ENCODE data around the gene EPS8.

EPS8 gene

DNA sequence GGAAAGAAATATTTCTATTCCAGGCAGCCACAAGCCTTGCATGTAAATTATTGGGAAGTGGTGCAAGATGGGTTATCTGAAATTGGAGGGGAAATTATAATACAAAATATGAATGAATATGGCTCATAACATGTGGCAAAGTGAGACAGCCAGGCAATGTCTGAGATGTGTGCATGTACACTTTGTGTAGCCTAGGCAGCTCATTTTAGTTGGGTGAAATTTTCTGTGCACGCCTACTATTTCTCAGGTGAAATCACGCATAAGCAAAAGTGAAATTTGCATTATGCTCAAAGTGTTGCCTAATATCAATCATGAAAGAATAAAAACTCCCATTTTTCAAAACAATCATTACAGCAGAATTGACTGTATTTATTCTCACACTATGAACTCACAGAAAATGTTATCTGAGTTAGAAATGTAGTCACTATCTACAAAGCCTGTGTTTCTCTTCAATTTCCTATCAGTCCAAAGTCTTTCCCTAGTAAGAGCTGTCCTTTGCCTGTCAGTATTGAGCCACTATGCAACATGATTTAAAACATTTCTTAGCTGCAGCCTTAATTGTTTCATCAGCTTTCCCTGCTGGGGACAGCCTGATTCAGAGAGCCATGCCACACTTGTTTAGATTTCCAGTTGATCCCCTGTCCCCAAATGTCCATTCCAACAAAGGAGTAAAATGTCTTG, 80.7 kb downstream of the EPS8 start:
- no peaks in the 10 kb centered on the region for H3K4me1 Mint-ChIP-seq
- ATAC-seq = no peak
- no peaks in the 10 kb centered on the region for H3K9me3 Mint-ChIP-seq
- no peak overlapping the region for H3K27ac Mint-ChIP-seq
- H3K4me3 Mint-ChIP-seq = no peak overlapping the region
- no peaks in the 10 kb centered on the region for H3K27me3 Mint-ChIP-seq
- no peak for DNase-seq
- H3K36me3 Mint-ChIP-seq (ENCODE audit: low read depth) = no peaks in the 10 kb centered on the region

DNA sequence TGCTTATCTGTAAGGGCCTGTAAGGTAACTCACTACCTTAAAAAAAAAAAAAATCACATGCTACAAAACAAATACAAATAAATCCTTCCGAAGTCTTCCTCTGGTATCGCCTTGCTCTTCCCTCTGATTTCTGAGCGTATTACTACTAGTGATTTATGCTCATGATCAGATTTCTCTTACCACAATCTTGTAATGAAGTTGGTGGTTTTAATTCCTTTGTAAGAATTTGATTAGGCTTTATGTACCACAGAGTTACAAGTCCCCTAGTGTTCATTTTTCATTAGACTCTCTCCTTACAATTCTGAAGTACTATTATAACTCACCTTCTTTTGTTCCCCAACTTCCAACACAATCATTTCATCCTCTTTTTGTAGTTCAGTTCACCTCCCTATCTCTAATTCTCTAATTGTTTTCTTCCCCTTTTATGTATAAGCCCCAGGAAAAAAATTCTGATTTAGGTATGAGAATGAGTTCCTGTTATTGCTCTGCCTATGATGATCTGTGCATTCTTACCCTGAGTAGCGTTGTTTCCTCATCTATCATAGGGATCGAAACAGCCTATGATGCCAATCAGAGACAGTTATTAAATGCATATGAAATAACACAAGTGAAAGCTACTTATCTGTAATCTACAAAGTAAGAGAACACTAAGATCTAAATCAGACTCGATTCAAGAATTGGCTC, 81.5 kb downstream of the EPS8 start:
- H3K9me3 Mint-ChIP-seq = no peaks in the 10 kb centered on the region
- H3K4me3 Mint-ChIP-seq = no peak overlapping the region
- no peaks in the 10 kb centered on the region for H3K36me3 Mint-ChIP-seq (ENCODE audit: low read depth)
- H3K4me1 Mint-ChIP-seq = no peaks in the 10 kb centered on the region
- ATAC-seq (no peak), DNase-seq (no peak)
- H3K27me3 Mint-ChIP-seq = no peaks in the 10 kb centered on the region
- no peak overlapping the region for H3K27ac Mint-ChIP-seq

DNA sequence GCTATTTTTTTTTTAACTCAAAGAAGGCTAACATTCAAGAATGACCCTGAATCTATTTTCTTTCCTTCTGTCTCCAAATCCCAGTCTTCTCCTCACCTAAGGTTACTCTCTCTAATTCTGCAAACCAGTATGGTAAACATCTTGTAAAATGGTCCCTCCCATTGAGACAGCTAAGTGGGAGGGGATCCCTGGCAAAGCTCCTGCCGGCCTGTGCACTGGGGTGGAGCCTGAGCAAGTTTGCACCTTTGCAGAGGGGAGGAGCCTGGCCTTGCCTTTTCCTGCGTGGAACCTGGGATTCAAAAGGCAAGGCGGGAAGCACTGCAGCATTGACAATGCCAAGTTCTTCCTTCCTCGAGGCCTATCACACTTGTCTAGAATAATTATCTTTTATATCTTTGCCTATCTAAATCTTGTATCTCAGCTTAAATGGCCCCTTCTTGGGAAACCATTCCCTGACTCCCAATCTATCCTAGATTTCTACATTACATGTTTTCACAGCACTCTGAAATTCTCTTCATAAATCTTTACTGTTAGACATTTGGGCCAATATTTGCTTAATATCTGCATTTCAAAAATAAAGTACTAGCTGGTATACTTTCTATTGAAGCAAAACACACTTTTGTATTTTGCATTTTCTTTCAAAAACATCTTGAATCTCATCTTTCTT, 83.0 kb downstream of the EPS8 start:
- no peak for ATAC-seq
- no peaks in the 10 kb centered on the region for H3K27me3 Mint-ChIP-seq
- no peaks in the 10 kb centered on the region for H3K36me3 Mint-ChIP-seq (ENCODE audit: low read depth)
- DNase-seq = no peak
- no peaks in the 10 kb centered on the region for H3K9me3 Mint-ChIP-seq
- peaks cover 12% of the 10 kb centered on the region for H3K4me1 Mint-ChIP-seq
- no peak overlapping the region for H3K27ac Mint-ChIP-seq
- H3K4me3 Mint-ChIP-seq = no peak overlapping the region

DNA sequence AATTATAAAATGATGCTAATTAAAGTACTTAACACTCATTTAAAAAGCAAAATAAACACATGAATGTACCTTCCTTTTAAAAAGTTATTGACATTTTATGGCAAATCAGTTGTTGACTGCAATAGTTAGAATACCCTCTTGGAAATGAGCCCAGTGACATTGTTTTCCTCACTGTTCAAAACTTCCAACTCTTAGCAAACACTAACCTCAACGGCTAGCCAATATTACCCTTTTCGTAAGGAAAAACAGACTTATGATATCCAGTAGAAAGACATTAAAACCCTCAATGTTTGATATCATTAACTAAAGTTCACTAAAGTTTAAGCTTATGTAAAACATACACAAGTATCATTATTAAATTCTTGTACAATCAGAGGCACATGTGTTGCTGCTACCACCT, 83.6 kb downstream of the EPS8 start:
- Mint-ChIP-seq H3K4me3 (no peak overlapping the region), H3K27me3 (no peaks in the 10 kb centered on the region), H3K36me3 (ENCODE audit: low read depth) (no peaks in the 10 kb centered on the region), H3K9me3 (no peaks in the 10 kb centered on the region), H3K27ac (no peak overlapping the region), H3K4me1 (peaks cover 17% of the 10 kb centered on the region)
- DNase-seq = no peak
- no peak for ATAC-seq

DNA sequence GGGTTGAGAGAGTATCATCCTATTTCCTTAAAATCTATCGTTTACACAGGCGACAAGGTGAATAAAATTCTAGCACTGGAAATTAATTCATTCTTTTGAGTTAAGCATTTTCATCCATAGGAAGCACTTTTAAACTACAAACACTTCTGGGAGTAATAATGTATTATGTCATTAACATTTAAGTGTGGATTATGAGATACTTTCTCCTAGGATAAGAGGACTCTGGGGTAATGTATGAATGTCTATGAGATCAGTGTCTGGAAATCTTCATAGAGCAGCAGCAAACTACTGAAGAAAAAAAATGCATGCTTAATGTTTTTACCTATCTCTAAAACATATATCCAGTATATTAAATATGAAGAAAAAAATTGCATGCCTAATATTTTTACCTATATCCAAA, 86.9 kb downstream of the EPS8 start:
- no peak for ATAC-seq
- Mint-ChIP-seq H3K27me3 (no peaks in the 10 kb centered on the region), H3K36me3 (ENCODE audit: low read depth) (no peaks in the 10 kb centered on the region), H3K27ac (no peak overlapping the region), H3K4me3 (no peak overlapping the region), H3K4me1 (peaks cover 33% of the 10 kb centered on the region), H3K9me3 (peaks cover 8% of the 10 kb centered on the region)
- no peak for DNase-seq

DNA sequence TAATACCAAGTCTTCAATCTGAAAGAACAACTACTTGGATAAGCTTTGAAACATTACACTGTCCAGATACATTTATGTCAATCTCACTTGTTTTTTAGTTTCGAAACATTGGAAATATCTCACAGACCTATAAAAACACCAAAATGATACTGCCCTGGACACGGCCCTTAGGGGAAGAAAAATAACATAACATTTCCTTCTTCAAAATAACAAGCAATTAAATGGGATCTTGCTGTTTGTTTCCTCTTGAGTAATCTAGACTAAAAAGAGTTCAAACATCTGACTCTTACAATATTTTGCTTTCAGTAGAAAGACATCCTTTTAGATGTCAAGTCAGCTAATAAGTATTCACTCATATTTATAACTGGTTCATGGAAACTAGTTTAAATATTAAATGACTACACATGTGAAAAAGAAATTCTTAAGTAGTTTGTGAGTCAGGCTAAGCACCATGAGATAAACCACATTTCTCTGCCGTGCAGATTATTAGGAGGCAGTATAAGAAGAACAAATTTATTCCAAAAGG, 87.5 kb downstream of the EPS8 start:
- no peak for ATAC-seq

DNA sequence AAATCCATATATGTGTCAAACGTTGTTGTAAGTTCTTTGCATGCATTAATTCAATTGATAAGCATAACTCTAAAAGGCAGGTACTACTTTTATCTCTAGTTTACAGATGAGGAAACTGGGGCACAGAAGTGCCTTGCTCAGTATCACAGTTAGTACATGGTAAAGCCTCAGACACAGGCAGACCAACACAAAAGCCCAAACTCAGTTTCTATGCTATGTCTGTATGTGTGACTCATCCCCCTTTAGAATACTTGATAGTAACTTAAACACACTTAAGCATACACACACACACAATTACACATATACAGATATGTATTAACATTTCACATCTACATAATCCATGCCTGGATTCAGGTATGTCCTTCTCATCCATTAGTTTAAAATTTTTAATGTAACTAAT, 88.0 kb downstream of the EPS8 start:
- peak overlapping the region; percentile 65 for H3K27ac Mint-ChIP-seq
- no peaks in the 10 kb centered on the region for H3K36me3 Mint-ChIP-seq (ENCODE audit: low read depth)
- H3K27me3 Mint-ChIP-seq = no peaks in the 10 kb centered on the region
- peak; percentile 92 for ATAC-seq
- DNase-seq = no peak
- H3K9me3 Mint-ChIP-seq = peaks cover 8% of the 10 kb centered on the region
- no peak overlapping the region for H3K4me3 Mint-ChIP-seq
- H3K4me1 Mint-ChIP-seq = peaks cover 33% of the 10 kb centered on the region

More for the DNA sequence above, 87.5 kb downstream of the EPS8 start:
- no peak for DNase-seq
- Mint-ChIP-seq H3K27me3 (no peaks in the 10 kb centered on the region), H3K4me3 (no peak overlapping the region), H3K4me1 (peaks cover 33% of the 10 kb centered on the region), H3K27ac (peak overlapping the region; percentile 65), H3K9me3 (peaks cover 8% of the 10 kb centered on the region), H3K36me3 (ENCODE audit: low read depth) (no peaks in the 10 kb centered on the region)

DNA sequence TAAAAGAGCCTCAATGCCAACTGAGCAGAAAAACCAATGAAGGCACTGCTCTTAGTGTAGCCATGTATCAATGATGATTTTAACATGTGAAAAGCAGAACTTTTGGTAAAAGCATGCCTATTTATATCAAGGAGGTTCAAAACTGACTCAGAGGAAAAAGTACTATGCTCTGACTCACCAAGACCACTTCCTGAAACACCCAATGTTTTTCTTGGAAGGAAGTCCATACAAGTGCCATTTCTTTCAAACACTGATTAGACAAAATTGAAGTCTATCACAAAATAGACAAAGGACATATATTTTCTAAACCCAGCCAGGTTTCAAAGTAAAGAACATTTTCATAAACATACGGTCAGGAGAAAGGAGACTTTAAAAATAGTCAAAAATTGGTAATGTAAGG, 88.6 kb downstream of the EPS8 start:
- peak; percentile 72 for ATAC-seq
- Mint-ChIP-seq H3K36me3 (ENCODE audit: low read depth) (no peaks in the 10 kb centered on the region), H3K27me3 (no peaks in the 10 kb centered on the region), H3K9me3 (peaks cover 8% of the 10 kb centered on the region), H3K4me3 (peak overlapping the region; percentile 19), H3K27ac (peak overlapping the region; percentile 68), H3K4me1 (peaks cover 33% of the 10 kb centered on the region)
- DNase-seq = no peak

DNA sequence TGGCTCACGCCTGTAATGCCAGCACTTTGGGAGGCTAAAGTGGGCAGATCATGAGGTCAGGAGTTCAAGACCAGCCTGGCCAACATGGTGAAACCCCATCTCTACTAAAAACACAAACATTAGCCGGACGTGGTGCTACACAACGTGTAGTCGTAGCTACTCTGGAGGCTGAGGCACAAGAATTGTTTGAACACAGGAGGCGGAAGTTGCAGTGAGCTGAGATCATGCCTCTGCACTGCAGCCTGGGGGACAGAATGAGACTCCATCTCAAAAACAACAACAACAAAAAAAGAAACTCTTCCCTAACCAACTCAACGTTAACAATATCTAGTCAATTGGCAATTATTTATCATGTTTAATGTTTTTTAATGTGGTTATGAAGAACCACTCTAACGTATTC, 89.3 kb downstream of the EPS8 start:
- H3K27me3 Mint-ChIP-seq = no peaks in the 10 kb centered on the region
- ATAC-seq (no peak), DNase-seq (no peak)

DNA sequence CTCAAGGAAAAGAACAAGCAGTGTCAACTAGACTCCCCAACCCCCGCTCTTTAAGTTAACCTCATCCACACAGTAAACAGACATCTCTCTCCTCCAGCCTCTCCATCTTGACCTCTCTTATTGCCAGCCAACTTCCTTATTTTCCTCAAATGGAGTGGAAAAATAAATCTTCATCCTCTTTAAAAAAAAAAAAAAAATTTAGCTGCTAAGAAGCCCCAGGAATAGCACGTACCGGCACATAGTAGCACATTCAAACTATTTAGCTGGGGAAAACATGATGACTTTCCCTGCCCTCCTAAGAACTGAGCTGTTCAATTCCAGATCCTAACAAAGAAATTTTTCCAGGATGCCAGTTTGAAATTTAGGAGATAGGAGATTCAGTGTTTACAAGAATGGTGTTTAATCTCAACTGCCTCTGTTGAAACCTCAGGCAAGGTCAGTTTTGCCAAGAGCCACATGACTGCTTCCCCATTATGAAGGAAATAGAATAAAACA, 90.8 kb downstream of the EPS8 start:
- H3K36me3 Mint-ChIP-seq (ENCODE audit: low read depth) = no peaks in the 10 kb centered on the region
- H3K4me3 Mint-ChIP-seq = no peak overlapping the region
- H3K27me3 Mint-ChIP-seq = no peaks in the 10 kb centered on the region
- ATAC-seq = no peak
- DNase-seq = no peak
- peaks cover 33% of the 10 kb centered on the region for H3K4me1 Mint-ChIP-seq
- H3K27ac Mint-ChIP-seq = no peak overlapping the region
- H3K9me3 Mint-ChIP-seq = peaks cover 8% of the 10 kb centered on the region

More for the DNA sequence above, 89.3 kb downstream of the EPS8 start:
- Mint-ChIP-seq H3K36me3 (ENCODE audit: low read depth) (no peaks in the 10 kb centered on the region), H3K4me1 (peaks cover 33% of the 10 kb centered on the region), H3K9me3 (peaks cover 8% of the 10 kb centered on the region), H3K4me3 (no peak overlapping the region), H3K27ac (peak overlapping the region; percentile 68)

DNA sequence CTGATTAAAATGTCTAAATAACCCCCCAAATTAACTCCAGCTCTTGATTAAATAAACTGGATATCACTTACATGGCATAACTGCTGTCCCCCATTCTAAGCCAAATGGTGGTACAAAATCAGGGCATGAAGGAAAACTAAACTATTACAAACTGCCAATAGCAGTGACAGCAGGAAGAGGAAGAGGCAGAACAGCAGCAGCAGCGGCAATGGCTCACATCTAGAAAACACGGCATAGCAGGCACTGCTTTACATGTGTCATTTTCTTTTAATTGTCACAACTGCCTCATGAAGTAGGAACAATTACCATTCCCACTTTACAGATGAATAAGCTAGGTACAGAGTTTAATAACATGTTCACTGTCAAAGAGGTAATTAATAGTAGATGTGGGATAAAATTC, 92.0 kb downstream of the EPS8 start:
- H3K4me3 Mint-ChIP-seq = no peak overlapping the region
- no peaks in the 10 kb centered on the region for H3K36me3 Mint-ChIP-seq (ENCODE audit: low read depth)
- peaks cover 32% of the 10 kb centered on the region for H3K4me1 Mint-ChIP-seq
- H3K27ac Mint-ChIP-seq = no peak overlapping the region
- no peak for DNase-seq
- peaks cover 8% of the 10 kb centered on the region for H3K9me3 Mint-ChIP-seq
- no peak for ATAC-seq
- no peaks in the 10 kb centered on the region for H3K27me3 Mint-ChIP-seq

DNA sequence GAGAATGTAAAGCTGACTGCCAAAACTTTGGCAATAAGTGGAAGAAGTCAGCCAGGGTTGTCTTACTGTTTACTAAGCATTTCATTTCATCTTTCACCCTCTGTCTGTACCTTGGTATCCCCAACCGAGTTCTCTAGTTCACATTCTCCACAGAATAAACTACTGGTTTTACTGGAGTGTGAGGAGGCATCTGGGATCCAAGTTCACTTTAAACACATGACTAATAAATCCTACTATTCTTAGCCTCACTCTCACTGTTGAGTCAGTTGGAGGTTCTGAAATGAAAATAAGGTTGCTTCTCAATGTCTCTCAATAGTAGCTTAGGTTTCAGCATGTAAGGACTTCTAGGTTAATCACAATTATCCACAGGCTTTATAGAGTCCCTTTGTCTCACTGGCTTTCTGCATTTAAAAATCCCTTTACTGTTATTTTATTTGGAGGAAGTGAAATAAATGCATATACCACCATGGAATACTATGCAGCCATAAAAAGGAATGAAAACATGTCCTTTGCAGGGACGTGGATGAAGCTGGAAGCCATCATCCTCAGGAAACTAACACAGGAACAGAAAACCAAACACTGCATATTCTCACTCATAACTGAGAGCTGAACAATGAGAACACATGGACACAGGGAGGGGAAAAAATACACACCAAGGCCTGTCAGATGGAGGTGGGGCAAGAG, 95.8 kb downstream of the EPS8 start:
- H3K36me3 Mint-ChIP-seq (ENCODE audit: low read depth) = no peaks in the 10 kb centered on the region
- no peak for DNase-seq
- H3K4me3 Mint-ChIP-seq = no peak overlapping the region
- H3K27me3 Mint-ChIP-seq = peaks cover 3% of the 10 kb centered on the region
- ATAC-seq = no peak
- no peak overlapping the region for H3K27ac Mint-ChIP-seq
- H3K4me1 Mint-ChIP-seq = peaks cover 2% of the 10 kb centered on the region
- no peaks in the 10 kb centered on the region for H3K9me3 Mint-ChIP-seq

DNA sequence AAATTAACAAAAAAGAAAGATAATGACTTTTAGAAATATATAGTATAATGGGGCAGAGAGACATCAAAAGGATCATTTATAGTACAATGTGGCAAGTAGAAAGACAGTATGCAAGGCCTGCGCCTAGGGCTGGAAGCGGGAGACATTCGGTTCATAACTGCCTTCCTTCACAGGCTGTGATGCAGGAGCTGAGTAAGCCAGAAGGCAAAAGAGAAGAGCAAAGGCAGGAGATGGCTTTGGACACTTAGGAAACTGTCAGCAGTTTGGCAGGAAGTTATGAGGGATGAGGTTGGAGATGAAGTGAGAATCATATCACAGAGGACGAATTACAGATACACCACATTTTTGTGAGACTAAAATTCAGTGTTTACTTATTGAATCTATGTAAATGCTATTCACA, 97.8 kb downstream of the EPS8 start:
- H3K27ac Mint-ChIP-seq = no peak overlapping the region
- H3K4me1 Mint-ChIP-seq = peaks cover 2% of the 10 kb centered on the region
- ATAC-seq = no peak

DNA sequence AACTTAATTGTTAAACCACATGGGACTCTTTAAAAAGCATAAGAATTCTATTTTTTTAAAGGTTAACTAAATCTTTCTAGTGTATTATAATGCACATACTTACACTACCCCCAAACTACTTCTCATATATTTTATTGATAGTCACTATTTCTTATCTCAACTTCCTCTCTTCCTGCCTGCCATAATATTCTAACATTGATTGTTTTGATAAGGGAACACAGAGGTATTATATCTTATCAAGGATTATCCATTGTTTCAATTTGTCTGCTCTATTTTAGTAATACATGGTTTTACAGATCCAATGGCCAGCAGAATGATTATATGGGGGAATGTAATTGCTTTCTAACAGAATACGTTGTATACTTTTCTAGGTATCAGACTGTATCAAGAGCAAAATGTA, 98.9 kb downstream of the EPS8 start:
- Mint-ChIP-seq H3K4me3 (no peak overlapping the region), H3K36me3 (ENCODE audit: low read depth) (no peaks in the 10 kb centered on the region), H3K4me1 (peaks cover 2% of the 10 kb centered on the region), H3K27me3 (peaks cover 5% of the 10 kb centered on the region), H3K9me3 (no peaks in the 10 kb centered on the region), H3K27ac (no peak overlapping the region)
- DNase-seq (no peak), ATAC-seq (no peak)

More for the DNA sequence above, 97.8 kb downstream of the EPS8 start:
- Mint-ChIP-seq H3K4me3 (no peak overlapping the region), H3K9me3 (no peaks in the 10 kb centered on the region), H3K36me3 (ENCODE audit: low read depth) (no peaks in the 10 kb centered on the region), H3K27me3 (peaks cover 3% of the 10 kb centered on the region)
- DNase-seq = no peak
